ENCODE data around the gene TBCD.

TBCD gene

GRCh38 chr17:82889496-82890338 lies 137.9 kb downstream of the TBCD start:
- no peak for DNase-seq

- no peak for DNase-seq
These were observed 138.5 kb downstream of the TBCD start for GRCh38 chr17:82890339-82890730.

GRCh38 chr17:82890926-82891678 lies 139.2 kb downstream of the TBCD start:
- no peak for DNase-seq

GRCh38 chr17:82891911-82892310 lies 140.0 kb downstream of the TBCD start:
- DNase-seq, result no peak

GRCh38 chr17:82892899-82893565 lies 141.2 kb downstream of the TBCD start:
- peak; percentile 42 to 46 for DNase-seq

GRCh38 chr17:82893779-82894178 lies 141.9 kb downstream of the TBCD start:
- no peak for DNase-seq

GRCh38 chr17:82894389-82894788 lies 142.5 kb downstream of the TBCD start:
- no peak for DNase-seq

GRCh38 chr17:82895087-82895486 lies 143.2 kb downstream of the TBCD start:
- no peak for DNase-seq

GRCh38 chr17:82896071-82897000 lies 144.5 kb downstream of the TBCD start:
- DNase-seq, result no peak

GRCh38 chr17:82897514-82898249 lies 145.8 kb downstream of the TBCD start:
- DNase-seq, result no peak

GRCh38 chr17:82898976-82899514 lies 147.2 kb downstream of the TBCD start:
- DNase-seq, result no peak

- DNase-seq, result no peak
These were observed 148.1 kb downstream of the TBCD start for GRCh38 chr17:82899941-82900340.

- DNase-seq, result no peak
These were observed 148.9 kb downstream of the TBCD start for GRCh38 chr17:82900741-82901140.

- no peak for DNase-seq
These were observed 149.5 kb downstream of the TBCD start for GRCh38 chr17:82901356-82901755.

- DNase-seq, result no peak
These were observed 150.0 kb downstream of the TBCD start for GRCh38 chr17:82901856-82902255.

GRCh38 chr17:82902972-82903874 lies 151.4 kb downstream of the TBCD start:
- no peak for DNase-seq

GRCh38 chr17:82905130-82905529 lies 153.3 kb downstream of the TBCD start:
- no peak for DNase-seq

- DNase-seq, result no peak
These were observed 156.1 kb downstream of the TBCD start for GRCh38 chr17:82907797-82908542.

- no peak for DNase-seq
These were observed 156.8 kb downstream of the TBCD start for GRCh38 chr17:82908543-82909160.

Data from stimulated activated CD4-positive, alpha-beta T cell treated with anti-CD3 and anti-CD28 coated beads, Interleukin-2, amount 100 ng/mL, for 24 hours (primary cell).